Heart left ventricle (tissue), 16 donors: ENCODE data around the gene TBX5. TPM values are rescaled to one million over a fixed set of nuclear protein-coding genes. Genes with fewer than 3 reads are reported as not detected.

Experiments used
- ATAC-seq, 4 donors: fragments of 200-7000 bp; cut with Tn5 transposase; one replicate each; pipeline ENCODE4 v1.9.1; 2020 to 2022; ENCODE audit warnings: moderate library complexity in 4 of 4, mild to moderate bottlenecking in 3 of 4, moderate number of reproducible peaks in 1 of 4
- DNase-seq, 5 donors: peaks; one replicate each; pipeline ENCODE4 v3.0.0-alpha.2; 2020
- H3K27ac ChIP-seq, 12 donors: fragments of 200-600 bp; sonication (generic) in 4 of 12; one replicate each; pipeline versions ENCODE4 v1.5.0 to v1.8.0; 2016 to 2022; ENCODE audit warnings: mild to moderate bottlenecking in 2 of 12
- H3K27me3 ChIP-seq, 9 donors: fragments of 200-600 bp; sonication (generic) in 2 of 9; one replicate each; pipeline versions ENCODE4 v1.5.1 to v1.8.0; 2016 to 2022; ENCODE audit warnings: mild to moderate bottlenecking in 3 of 9
- H3K36me3 ChIP-seq, 9 donors: fragments of 200-600 bp; sonication (generic) in 2 of 9; one replicate each; pipeline versions ENCODE4 v1.5.0 to v1.8.0; 2018 to 2022; ENCODE audit warnings: mild to moderate bottlenecking in 2 of 9
- H3K4me1 ChIP-seq, 12 donors: fragments of 200-600 bp; sonication (generic) in 4 of 12; one replicate each; pipeline versions ENCODE4 v1.5.0 to v1.8.0; 2016 to 2022; ENCODE audit warnings: mild to moderate bottlenecking in 3 of 12
- H3K4me3 ChIP-seq, 12 donors: fragments of 200-600 bp; sonication (generic) in 4 of 12; one replicate each; pipeline versions ENCODE4 v1.5.0 to v1.8.0; 2017 to 2022; ENCODE audit warnings: mild to moderate bottlenecking in 9 of 12, moderate library complexity in 4 of 12
- H3K9me3 ChIP-seq, 12 donors: fragments of 200-600 bp; sonication (generic) in 4 of 12; one replicate each; pipeline versions ENCODE4 v1.5.0 to v1.8.0; 2016 to 2022; ENCODE audit warnings: mild to moderate bottlenecking in 1 of 12
- POLR2A ChIP-seq, 2 donors: fragments of 450-650 bp; IDR thresholded peaks; one replicate each; pipeline ENCODE4 v1.6.1; 2017; ENCODE audit warnings: antibody characterized with exemption in 2 of 2, mild to moderate bottlenecking in 2 of 2, moderate library complexity in 2 of 2
- WGBS, 4 donors: extraction: QIAGEN DNeasy Blood & Tissue Kit in 2 of 4; methylation state at CpG; one replicate each; pipeline versions ENCODE4 v1.1.5 to v1.1.7; 2013 to 2018; 5-methylcytosine and 5-hydroxymethylcytosine counted together
- intact Hi-C, 10 donors: fragments of 100-400 bp; cut with DNase I; formaldehyde crosslinking; loops; one replicate each; pipeline versions ENCODE4 v1.11.1 to v1.14.2; 2022
- polyA plus RNA-seq, 2 donors: library from polyadenylated mRNA; stranded (reverse); fragments of 200-250 nt; gene quantifications; one replicate each; pipeline ENCODE4 v1.2.3, GENCODE V29; 2013
- total RNA-seq, 9 donors: library from RNA; depleted of rRNA in 2 of 9; stranded (reverse); fragments of >200 nt in 2 of 9; fragmentation: NEBNext Ultra II Directional in 3 of 9; extraction: Animal tissue kit (Norgen Biotek cat#: 25700) in 3 of 9; gene quantifications; one replicate each; pipeline versions ENCODE4 v1.1.0 to v1.2.4, GENCODE V29; 2016 to 2023
- TF ChIP-seq, protein P1 (sequence below), 12 donors: fragments of 200-600 bp; sonication (generic) in 4 of 12; IDR thresholded peaks; one replicate each; pipeline versions ENCODE4 v1.5.0 to v1.8.0; 2018 to 2022; ENCODE audit warnings: antibody characterized with exemption in 12 of 12, mild to moderate bottlenecking in 5 of 12
- donor health status: ischemic (EF 13 %, LVEDD 7.1; RV severe dilation, severe dysfunction).
- donor health status: healthy with polysubstance abuse.
- donor health status: DM: no; HTN: yes; CAD: no.
- donor health status: DM: no; HTN: no; CAD: no.
- donor health status: ischemic (EF 25% LVEDD 6.9; RV normal size, moderate dysfunction).
- donor health status: ischemic (EF 25% LVEDD 5.7; RV mildly dilated, moderate dysfunction).
- donor health status: healthy.
- donor health status: DM: yes; HTN: yes; CAD: no.
- donor health status: ischemic (EF 35%, LVEDD 5.7; RV mildly dilated, moderate dysfunction).
- donor health status: nonischemic (EF 11% LVEDD 7.7; RV severe dilation, severe dysfunction).
- donor health status: DM: yes; HTN: yes; CAD: no.
- donor health status: PGD.
- donor health status: ischemic (EF 29% LVEDD 5.4; RV normal size, mild dysfunction).
- donor health status: nonischemic (EF 23%, LVEDD 6.1; RV moderate dilation, normal function).

TBX5 gene
- total and polyA plus RNA-seq, 11 donors, result 8.1 to 74.5 (median 42.5) TPM

DNA sequence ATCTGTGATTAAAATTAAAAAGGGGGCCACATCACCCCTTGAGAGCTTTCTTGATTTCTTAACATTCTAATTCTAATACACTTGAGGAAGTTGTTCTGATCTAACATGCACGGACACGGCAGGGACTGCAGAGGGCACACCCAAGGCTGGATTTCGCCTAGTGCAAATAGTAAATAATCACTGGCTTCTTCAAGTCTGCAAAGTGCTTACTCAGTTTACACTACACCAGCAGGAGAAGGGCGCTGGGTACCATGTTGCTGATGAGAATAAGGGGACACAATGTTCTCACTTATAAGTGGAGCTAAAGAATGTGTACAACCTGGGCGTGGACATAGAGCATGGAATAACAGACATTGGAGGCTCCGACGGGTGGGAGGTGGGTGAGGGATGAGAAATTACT, 34.2 kb downstream of the TBX5 start:
- Histone ChIP-seq H3K27me3 (no peaks in the 10 kb centered on the region), H3K36me3 (peaks cover 0 to 42% (median 1%) of the 10 kb centered on the region in 9 donors), H3K27ac (no peak overlapping the region), H3K4me3 (no peak overlapping the region), H3K4me1 (peaks cover 0 to 26% (median 7%) of the 10 kb centered on the region in 12 donors), H3K9me3 (peaks cover 0 to 2% (median 0%) of the 10 kb centered on the region in 12 donors)
- ATAC-seq, result peak in 2 of 4 donors; percentile 18 to 21
- TF ChIP-seq POLR2A (IDR thresholded peaks at IDR 0.05), result no peak
- TF ChIP-seq, protein P1, sequence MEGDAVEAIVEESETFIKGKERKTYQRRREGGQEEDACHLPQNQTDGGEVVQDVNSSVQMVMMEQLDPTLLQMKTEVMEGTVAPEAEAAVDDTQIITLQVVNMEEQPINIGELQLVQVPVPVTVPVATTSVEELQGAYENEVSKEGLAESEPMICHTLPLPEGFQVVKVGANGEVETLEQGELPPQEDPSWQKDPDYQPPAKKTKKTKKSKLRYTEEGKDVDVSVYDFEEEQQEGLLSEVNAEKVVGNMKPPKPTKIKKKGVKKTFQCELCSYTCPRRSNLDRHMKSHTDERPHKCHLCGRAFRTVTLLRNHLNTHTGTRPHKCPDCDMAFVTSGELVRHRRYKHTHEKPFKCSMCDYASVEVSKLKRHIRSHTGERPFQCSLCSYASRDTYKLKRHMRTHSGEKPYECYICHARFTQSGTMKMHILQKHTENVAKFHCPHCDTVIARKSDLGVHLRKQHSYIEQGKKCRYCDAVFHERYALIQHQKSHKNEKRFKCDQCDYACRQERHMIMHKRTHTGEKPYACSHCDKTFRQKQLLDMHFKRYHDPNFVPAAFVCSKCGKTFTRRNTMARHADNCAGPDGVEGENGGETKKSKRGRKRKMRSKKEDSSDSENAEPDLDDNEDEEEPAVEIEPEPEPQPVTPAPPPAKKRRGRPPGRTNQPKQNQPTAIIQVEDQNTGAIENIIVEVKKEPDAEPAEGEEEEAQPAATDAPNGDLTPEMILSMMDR (IDR thresholded peaks at IDR 0.05), result no peak
- intact Hi-C loops, result no loop called here
- no peak for DNase-seq
- 58 to 69% (median 62%) methylated on average over 7 of the region's 7 CpGs for WGBS, 4 donors

DNA sequence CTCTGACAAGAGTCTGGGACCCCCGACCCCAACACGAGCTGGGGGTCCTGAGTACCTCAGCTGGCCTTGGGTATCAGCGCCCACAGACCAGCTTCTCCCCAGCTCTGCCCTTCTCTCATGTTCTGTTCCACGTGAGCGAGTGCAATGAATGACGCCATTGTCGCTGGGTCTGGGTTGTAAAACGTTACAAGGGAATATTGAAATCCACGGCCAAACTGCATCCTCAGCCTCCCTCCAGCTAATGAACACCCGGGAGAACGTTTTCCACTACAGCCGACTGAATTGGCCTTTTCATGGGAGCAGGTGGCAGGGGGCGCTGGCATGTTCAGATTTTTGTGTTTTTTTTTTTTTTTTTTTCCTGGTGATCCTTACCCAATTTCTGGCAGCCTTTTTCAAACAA, 34.7 kb downstream of the TBX5 start:
- peaks cover 0 to 47% (median 6%) of the 10 kb centered on the region in 9 donors for H3K36me3 ChIP-seq
- no peak overlapping the region for H3K27ac ChIP-seq

DNA sequence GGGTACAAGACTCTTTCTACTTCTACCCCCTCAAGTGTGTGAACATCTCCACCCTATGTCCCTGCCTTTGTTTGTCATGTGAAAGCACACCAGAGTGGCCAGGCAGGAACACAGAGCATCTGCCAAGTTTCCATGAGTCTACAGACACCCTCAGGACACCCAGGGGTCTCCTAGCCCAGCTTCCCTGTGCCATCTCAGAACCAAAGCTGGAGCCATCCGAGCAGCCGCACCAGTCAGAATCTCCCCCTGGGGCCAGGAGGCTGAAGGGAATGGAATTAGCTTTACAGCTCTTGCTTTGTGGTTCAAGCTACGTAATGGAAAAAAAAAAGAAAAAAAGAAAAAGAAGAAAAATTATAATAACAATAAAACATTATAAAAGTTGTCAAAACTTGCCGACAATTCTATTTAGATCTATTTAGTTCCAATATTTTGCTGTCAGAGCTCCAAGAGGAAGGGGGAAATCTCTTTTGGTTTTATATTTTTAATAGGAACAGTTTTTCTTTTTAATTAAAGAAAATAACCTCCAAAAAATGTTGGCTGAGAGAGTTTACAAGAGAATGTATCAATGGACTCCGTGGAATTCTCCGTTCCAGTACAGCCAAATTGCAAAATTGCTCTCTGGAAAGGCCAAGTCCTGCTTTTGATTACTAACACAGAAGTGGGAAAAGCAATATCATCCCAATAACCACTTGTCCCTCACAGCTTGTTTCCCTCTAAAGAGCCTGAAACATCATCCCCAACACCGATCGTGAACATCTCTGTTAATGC, 37.1 kb downstream of the TBX5 start:
- H3K36me3 ChIP-seq, result peaks cover 0 to 51% (median 14%) of the 10 kb centered on the region in 9 donors
- H3K9me3 ChIP-seq, result peaks cover 0 to 11% (median 0%) of the 10 kb centered on the region in 12 donors
- H3K4me1 ChIP-seq, result peaks cover 0 to 22% (median 7%) of the 10 kb centered on the region in 12 donors
- peak overlapping the region in 10 of 12 donors; percentile 7 to 83 (median 44) for H3K27ac ChIP-seq
- TF ChIP-seq, protein P1 (IDR thresholded peaks at IDR 0.05), result no peak
- ATAC-seq (peak; percentile 54 to 81 (median 63)), DNase-seq (peak in 3 of 5 donors; percentile 18 to 34 (median 25))
- H3K27me3 ChIP-seq, result no peaks in the 10 kb centered on the region
- H3K4me3 ChIP-seq, result peak overlapping the region in 2 of 12 donors; percentile 4 to 26
- intact Hi-C loops, result no loop called here
- WGBS, 4 donors, result 48 to 69% (median 57%) methylated on average over 8 of the region's 8 CpGs

More for the DNA sequence above, 34.7 kb downstream of the TBX5 start:
- Histone ChIP-seq H3K4me1 (peaks cover 0 to 26% (median 7%) of the 10 kb centered on the region in 12 donors), H3K9me3 (peaks cover 0 to 7% (median 0%) of the 10 kb centered on the region in 12 donors), H3K4me3 (no peak overlapping the region), H3K27me3 (no peaks in the 10 kb centered on the region)
- intact Hi-C loops, result no loop called here
- 67 to 78% (median 77%) methylated on average over 13 of the region's 13 CpGs for WGBS, 4 donors
- TF ChIP-seq, protein P1 (IDR thresholded peaks at IDR 0.05), result no peak
- TF ChIP-seq POLR2A (IDR thresholded peaks at IDR 0.05), result no peak
- no peak for DNase-seq
- ATAC-seq, result peak in 1 of 4 donors; percentile 2

DNA sequence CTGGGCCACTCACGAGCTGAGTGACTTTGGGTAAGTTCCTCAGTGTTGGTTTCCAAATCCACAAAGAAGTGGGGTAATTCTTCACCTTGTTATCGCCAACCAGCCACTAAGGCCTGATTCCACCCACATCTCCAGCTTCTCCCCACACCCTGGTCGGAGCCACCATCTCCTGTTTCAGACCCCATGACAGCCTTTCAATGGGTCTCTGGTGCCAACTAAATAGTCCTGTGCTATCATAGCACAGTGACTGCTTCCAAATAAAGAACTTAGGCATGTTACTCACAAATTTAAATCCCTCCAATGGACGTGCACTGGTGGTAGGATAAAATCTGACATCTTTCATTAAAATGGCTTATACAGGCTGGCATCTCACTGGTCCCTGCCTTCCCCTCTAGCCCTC, 44.0 kb downstream of the TBX5 start:
- intact Hi-C loops, result loop anchor here in 1 of 10 donors (5.0 kb wide), 1 partner anchor 40 kb away; no protein-coding TSS in a partner anchor
- Histone ChIP-seq H3K27ac (peak overlapping the region in 6 of 12 donors; percentile 24 to 74 (median 58)), H3K27me3 (no peaks in the 10 kb centered on the region), H3K36me3 (peaks cover 0 to 64% (median 14%) of the 10 kb centered on the region in 9 donors), H3K4me1 (peaks cover 0 to 24% (median 5%) of the 10 kb centered on the region in 12 donors), H3K9me3 (peaks cover 0 to 11% (median 0%) of the 10 kb centered on the region in 12 donors), H3K4me3 (no peak overlapping the region)
- ATAC-seq (peak; percentile 22 to 70 (median 52)), DNase-seq (no peak)
- TF ChIP-seq, protein P1 (IDR thresholded peaks at IDR 0.05), result no peak
- WGBS, 4 donors, result 30 to 41% (median 36%) methylated on average over 4 of the region's 4 CpGs
